ENCODE measurements around the gene ERICH2. TPM values are rescaled to one million over a fixed set of nuclear protein-coding genes. Genes with fewer than 3 reads are reported as not detected.

The ERICH2 gene
- polyA plus RNA-seq, 1 experiment, result not detected

- Histone ChIP-seq H3K27me3 (ENCODE audit: control insufficient read depth, insufficient read depth, low read length) (peaks cover 18% of the 10 kb centered on the region), H3K36me3 (ENCODE audit: control insufficient read depth, insufficient read depth, low read length) (no peaks in the 10 kb centered on the region), H3K4me3 (ENCODE audit: low read depth, low read length) (no peak overlapping the region)
- POLR2A ChIA-PET, result no interaction called here
- no peak for TF ChIP-seq CTCF (IDR thresholded peaks at IDR 0.05; ENCODE audit: insufficient read depth, low read depth, low read length)
- no peak for DNase-seq (ENCODE audit: low read depth)
- CTCF ChIA-PET, result no interaction called here
Observed at GRCh38 chr2:170827841-170828532, 57.8 kb downstream of the ERICH2 start.

- DNase-seq (ENCODE audit: low read depth), result no peak
- CTCF ChIA-PET, result no interaction called here
- TF ChIP-seq CTCF (IDR thresholded peaks at IDR 0.05; ENCODE audit: insufficient read depth, low read depth, low read length), result no peak
- POLR2A ChIA-PET, result no interaction called here
- Histone ChIP-seq H3K36me3 (ENCODE audit: control insufficient read depth, insufficient read depth, low read length) (no peaks in the 10 kb centered on the region), H3K4me3 (ENCODE audit: low read depth, low read length) (no peak overlapping the region), H3K27me3 (ENCODE audit: control insufficient read depth, insufficient read depth, low read length) (peaks cover 15% of the 10 kb centered on the region)
Observed at GRCh38 chr2:170828533-170828916, 58.3 kb downstream of the ERICH2 start.

- Histone ChIP-seq H3K4me3 (ENCODE audit: low read depth, low read length) (no peak overlapping the region), H3K27me3 (ENCODE audit: control insufficient read depth, insufficient read depth, low read length) (peaks cover 11% of the 10 kb centered on the region), H3K36me3 (ENCODE audit: control insufficient read depth, insufficient read depth, low read length) (no peaks in the 10 kb centered on the region)
- no peak for TF ChIP-seq CTCF (IDR thresholded peaks at IDR 0.05; ENCODE audit: insufficient read depth, low read depth, low read length)
- DNase-seq (ENCODE audit: low read depth), result no peak
- ChIA-PET CTCF (no interaction called here), POLR2A (no interaction called here)
Observed at GRCh38 chr2:170829036-170829435, 58.9 kb downstream of the ERICH2 start.

- peaks cover 5% of the 10 kb centered on the region; the same call in 1 of the 2 replicates for H3K27me3 ChIP-seq (ENCODE audit: control insufficient read depth, insufficient read depth, low read length)
- no peak for TF ChIP-seq CTCF (IDR thresholded peaks at IDR 0.05; ENCODE audit: insufficient read depth, low read depth, low read length)
- ChIA-PET POLR2A (no interaction called here), CTCF (interaction anchor here (0.7 kb wide), 1 partner anchor 15 kb away, joined by 4 read pairs; no protein-coding TSS in a partner anchor)
- H3K36me3 ChIP-seq (ENCODE audit: control insufficient read depth, insufficient read depth, low read length), result no peaks in the 10 kb centered on the region
- DNase-seq (ENCODE audit: low read depth), result no peak
- no peak overlapping the region for H3K4me3 ChIP-seq (ENCODE audit: low read depth, low read length)
Observed at GRCh38 chr2:170830166-170830565, 60.0 kb downstream of the ERICH2 start.

- ChIA-PET POLR2A (no interaction called here), CTCF (interaction anchor here (0.6 kb wide), 1 partner anchor 1448 kb away, joined by 3 read pairs; no protein-coding TSS in a partner anchor)
- Histone ChIP-seq H3K4me3 (ENCODE audit: low read depth, low read length) (no peak overlapping the region), H3K36me3 (ENCODE audit: control insufficient read depth, insufficient read depth, low read length) (no peaks in the 10 kb centered on the region), H3K27me3 (ENCODE audit: control insufficient read depth, insufficient read depth, low read length) (peaks cover 3% of the 10 kb centered on the region; the same call in 1 of the 2 replicates)
- no peak for TF ChIP-seq CTCF (IDR thresholded peaks at IDR 0.05; ENCODE audit: insufficient read depth, low read depth, low read length)
- DNase-seq (ENCODE audit: low read depth), result no peak
Observed at GRCh38 chr2:170831115-170831514, 60.9 kb downstream of the ERICH2 start.

Measured in BJ (cell line).